ENCODE measurements around the gene OSBPL8.
"Not testable (repeated sequence)": the region's sequence is repeated elsewhere in the genome, so short reads cannot be mapped to it uniquely, and the experiment has no call there.

OSBPL8 gene

DNA sequence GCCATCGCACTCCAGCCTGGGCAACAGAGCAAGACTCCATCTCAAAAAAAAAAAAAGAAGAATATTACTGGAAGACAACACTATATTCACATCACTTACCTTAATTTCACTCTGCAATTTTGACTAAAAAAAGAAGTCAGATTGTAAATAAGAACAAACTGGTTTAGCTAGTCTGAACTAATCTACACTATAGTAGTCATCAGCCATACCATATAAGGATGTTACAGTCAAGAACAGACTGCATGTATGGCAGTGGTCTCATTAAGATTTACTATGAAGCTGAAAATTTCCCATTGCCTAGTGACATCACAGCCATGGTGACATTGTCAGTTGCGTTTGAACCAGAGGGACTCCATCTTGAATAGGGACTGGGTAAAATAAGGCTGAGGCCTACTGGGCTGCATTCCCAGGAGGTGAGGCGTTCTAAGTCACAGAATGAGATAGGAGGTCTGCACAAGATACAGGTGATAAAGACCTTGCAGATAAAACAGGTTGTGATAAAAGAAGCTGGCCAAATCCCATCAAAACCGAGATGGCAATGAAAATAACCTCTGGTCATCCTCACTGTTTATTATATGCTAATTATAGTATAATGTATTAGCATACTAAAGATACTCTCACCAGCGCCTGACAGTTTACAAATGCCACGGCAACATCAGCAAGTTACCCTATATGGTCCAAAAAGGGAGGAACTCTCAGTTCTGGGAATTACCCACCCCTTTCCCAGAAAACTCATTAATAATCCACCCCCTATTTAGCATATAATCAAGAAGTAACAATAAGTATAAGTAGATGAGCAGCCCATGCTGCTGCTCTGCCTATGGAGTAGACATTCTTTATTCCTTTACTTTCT lies 51.2 kb downstream of the OSBPL8 start:
- DNase-seq (ENCODE audit: low read depth): no peak
- TF ChIP-seq, protein P1, sequence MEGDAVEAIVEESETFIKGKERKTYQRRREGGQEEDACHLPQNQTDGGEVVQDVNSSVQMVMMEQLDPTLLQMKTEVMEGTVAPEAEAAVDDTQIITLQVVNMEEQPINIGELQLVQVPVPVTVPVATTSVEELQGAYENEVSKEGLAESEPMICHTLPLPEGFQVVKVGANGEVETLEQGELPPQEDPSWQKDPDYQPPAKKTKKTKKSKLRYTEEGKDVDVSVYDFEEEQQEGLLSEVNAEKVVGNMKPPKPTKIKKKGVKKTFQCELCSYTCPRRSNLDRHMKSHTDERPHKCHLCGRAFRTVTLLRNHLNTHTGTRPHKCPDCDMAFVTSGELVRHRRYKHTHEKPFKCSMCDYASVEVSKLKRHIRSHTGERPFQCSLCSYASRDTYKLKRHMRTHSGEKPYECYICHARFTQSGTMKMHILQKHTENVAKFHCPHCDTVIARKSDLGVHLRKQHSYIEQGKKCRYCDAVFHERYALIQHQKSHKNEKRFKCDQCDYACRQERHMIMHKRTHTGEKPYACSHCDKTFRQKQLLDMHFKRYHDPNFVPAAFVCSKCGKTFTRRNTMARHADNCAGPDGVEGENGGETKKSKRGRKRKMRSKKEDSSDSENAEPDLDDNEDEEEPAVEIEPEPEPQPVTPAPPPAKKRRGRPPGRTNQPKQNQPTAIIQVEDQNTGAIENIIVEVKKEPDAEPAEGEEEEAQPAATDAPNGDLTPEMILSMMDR (conservative IDR thresholded peaks at IDR 0.05; ENCODE audit: low read depth, low read length): no peak
- no peak overlapping the region for H3K4me3 ChIP-seq (ENCODE audit: low read length)

DNA sequence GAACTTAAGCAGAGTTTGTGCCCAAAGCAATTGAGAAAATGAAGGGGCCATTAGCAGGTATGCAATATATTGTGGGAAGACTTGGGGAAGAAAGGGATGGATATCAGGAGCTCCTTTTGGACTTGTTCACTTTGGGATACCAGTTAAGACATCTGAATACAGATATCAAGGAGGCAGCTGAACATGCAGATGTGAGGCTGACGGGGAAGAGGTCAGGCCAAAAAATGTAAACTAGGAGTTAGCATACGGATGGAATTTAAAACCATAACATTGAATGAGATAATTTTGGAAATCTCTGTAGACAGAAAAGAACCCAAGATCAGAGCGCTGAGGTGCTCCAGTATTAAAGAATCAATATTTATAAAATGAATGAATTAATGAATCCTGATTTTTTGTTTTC lies 53.4 kb downstream of the OSBPL8 start:
- TF ChIP-seq, protein P1 (conservative IDR thresholded peaks at IDR 0.05; ENCODE audit: low read depth, low read length): no peak
- H3K4me3 ChIP-seq (ENCODE audit: low read length): no peak overlapping the region
- no peak for DNase-seq (ENCODE audit: low read depth)

DNA sequence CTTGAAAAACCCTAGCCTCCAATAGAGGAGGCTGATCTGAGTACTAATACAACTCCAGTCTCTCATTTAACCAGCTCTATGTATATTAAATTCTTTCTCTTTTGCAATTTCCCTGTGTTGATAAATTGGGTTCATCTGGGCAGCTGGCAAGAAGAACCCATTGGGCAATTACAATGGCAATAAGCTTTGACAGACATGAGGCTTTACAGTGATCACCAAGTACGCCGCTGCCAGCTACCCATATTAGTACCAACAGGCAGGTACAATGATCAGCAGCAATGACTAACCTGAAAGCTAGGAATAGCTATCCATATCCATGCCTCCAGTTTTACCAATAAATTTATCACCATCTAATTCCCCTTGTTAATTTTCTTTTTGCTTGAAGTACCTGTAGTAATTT lies 54.5 kb downstream of the OSBPL8 start:
- no peak for DNase-seq (ENCODE audit: low read depth)
- TF ChIP-seq, protein P1 (conservative IDR thresholded peaks at IDR 0.05; ENCODE audit: low read depth, low read length): no peak
- H3K4me3 ChIP-seq (ENCODE audit: low read length): no peak overlapping the region

DNA sequence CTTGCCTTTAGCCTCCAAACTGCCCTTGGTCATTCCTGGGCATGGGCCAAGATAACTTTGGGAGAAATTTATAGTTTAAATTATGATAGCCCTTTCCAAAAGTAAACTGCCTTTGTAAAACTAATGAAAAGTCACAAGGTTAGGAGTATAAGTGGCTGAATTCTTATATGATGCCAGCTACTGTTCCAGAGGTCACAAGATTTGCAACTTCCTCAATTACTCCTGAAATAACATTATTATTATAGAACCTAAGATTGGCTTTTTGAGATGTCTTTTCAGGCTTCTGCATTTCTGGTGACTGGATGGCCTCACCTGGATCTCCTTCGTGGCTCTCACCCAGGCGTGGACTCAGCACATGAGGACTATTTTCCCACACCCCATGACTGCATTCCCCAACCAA lies 55.0 kb downstream of the OSBPL8 start:
- no peak for DNase-seq (ENCODE audit: low read depth)
- H3K4me3 ChIP-seq (ENCODE audit: low read length): no peak overlapping the region
- TF ChIP-seq, protein P1 (conservative IDR thresholded peaks at IDR 0.05; ENCODE audit: low read depth, low read length): no peak

DNA sequence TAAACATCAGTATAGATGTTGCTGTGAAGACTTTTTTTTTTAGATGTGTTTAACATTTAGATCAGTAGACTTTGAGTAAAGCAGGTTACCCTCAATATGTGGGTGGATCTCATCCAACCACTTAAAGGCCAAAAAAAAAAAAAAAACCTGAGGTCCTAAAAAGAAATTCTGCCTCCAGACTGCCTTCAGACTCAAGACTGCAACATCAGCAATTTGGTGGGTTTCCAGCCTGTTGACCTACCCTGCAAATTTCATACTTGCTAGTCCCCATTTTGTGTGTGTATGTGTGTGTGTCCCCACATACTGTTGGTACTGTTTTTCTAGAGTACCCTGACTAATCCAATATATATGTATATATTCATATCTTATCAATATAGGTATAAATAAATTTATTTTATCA lies 55.6 kb downstream of the OSBPL8 start:
- TF ChIP-seq, protein P1 (conservative IDR thresholded peaks at IDR 0.05; ENCODE audit: low read depth, low read length): no peak
- DNase-seq (ENCODE audit: low read depth): no peak
- H3K4me3 ChIP-seq (ENCODE audit: low read length): no peak overlapping the region

DNA sequence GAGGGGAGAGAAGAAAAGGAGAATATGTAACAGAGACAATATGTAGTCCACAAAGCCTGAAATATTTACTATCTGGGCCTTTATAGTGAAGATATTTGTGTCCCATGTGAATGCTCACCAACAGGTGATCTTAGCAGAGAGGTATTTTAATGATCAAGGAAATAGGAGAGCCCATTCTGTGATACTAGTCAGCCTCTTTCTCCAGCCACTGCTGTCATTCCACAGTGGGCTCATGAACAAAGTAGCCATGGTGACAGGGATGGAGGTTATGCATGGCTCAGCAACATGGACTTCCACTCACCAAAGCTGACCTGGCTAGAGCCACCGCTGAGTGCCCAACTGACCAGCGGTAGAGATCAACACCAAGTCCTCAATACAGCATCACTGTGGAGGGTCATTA lies 58.2 kb downstream of the OSBPL8 start:
- TF ChIP-seq, protein P1 (conservative IDR thresholded peaks at IDR 0.05; ENCODE audit: low read depth, low read length): no peak
- no peak for DNase-seq (ENCODE audit: low read depth)

DNA sequence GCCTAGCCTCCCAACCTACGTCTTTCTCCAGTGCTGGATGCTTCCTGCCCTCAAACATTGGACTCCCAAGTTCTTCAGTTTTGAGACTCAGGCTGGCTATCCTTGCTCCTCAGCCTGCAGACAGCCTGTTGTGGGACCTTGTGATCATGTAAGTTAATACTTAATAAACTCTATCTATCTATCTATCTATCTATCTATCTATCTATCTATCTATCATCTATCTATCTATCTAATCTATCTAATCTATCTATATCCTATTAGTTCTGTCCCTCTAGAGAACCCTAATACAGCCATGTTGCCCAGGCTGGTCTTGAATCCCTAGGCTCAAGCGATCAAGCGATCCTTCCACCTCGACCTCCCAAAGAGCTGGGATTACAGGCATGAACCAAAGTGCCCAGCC lies 60.4 kb downstream of the OSBPL8 start:
- H3K4me3 ChIP-seq (ENCODE audit: low read length); DNase-seq (ENCODE audit: low read depth): not testable (repeated sequence)

More for the DNA sequence above, 58.2 kb downstream of the OSBPL8 start:
- no peak overlapping the region for H3K4me3 ChIP-seq (ENCODE audit: low read length)

Data from retinal pigment epithelial cell (primary cell).